GM19455 (cell line): ENCODE results near the gene CUZD1.

ENCODE experiments used
- ATAC-seq: cut with Tn5 transposase; IDR thresholded peaks from one replicate; pipeline ENCODE4 v1.9.1; 2021; ENCODE audit not compliant: unreplicated experiment

The CUZD1 gene

DNA sequence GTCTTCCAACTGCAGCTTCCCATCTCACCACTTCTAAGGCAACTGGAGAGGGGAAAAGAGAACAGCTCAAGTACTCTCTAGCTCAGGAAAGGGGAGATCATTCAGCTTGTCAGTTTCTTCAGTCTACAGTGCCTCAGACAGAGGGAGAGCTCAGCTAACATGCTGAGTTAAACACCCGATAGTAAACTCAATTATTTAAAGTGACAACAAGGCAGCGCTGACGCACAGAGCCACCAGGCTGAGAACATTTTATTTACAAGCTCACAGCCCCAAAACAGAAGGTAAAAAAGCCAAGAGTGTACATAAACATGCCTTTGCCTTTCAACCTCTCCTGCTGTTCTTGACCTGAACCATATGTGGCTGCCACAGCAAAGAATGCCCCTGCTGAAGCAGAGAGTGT, 10.1 kb upstream of the CUZD1 start:
- no peak for ATAC-seq

DNA sequence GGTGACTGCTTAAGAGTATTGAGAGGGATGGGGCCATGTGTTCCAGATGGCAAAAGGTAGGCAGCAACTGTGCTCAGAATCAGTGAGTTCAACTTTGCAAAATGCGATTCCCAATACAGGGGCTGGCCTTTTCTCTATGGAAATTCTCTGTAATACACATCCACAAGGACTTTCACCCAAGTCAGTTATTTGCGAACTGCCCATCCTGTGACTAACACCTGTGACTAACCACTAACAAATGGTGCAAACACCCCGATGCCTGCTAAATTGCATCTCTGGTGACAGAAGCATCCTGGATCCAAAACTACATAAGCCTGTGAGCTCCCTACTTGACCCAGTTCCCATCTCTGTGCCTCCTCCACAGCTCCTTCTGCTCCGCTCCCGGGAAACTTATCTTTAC, 9.0 kb upstream of the CUZD1 start:
- ATAC-seq = no peak

DNA sequence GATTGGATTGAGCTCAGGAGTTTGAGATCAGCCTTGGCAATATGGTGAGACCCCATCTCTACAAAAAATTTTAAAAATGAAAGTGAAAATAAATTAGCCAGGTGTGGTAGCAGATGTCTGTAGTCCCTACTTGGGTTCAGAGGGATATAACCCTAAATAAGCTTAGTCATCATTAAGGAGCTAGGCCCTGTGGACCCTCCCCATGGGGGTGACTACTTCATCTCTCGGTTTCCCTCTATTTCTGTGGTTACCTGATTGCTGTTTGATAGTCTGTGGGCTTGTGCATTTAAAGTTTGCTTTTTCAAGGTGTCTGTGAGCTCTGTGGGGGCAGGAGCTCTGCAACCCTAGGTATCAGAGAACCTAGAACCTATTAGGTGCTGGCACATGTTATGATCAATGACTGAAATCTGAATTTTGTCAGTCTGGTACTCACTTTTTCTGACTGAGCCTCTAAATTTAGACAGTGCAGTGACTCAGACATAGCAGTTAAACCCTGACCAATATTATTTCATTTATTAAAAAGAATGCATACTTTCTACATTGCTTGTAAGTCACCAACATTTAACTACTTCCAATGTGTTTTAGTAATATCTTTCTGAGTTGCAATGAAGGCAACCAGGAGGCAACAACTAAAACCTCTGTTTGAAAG, 8.1 kb upstream of the CUZD1 start:
- no peak for ATAC-seq

DNA sequence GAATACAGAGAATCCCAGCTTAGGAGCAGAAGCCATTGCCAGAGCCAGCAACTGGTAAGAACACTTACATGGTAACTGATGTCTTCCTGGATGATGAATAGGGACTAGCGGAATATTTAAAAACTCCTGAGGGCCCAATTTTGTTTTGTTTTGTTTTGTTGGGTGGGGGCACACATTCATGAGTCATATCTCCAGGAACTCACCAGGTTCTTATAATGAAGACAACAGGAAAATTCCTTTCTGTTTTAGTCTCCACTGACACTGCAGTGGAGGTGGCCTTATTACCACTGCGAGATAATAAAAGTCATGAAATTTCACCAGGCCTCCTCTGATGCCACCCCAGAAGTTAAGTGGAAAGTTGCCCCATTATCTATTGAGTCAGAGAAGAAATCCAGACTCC, 6.6 kb upstream of the CUZD1 start:
- ATAC-seq = no peak

DNA sequence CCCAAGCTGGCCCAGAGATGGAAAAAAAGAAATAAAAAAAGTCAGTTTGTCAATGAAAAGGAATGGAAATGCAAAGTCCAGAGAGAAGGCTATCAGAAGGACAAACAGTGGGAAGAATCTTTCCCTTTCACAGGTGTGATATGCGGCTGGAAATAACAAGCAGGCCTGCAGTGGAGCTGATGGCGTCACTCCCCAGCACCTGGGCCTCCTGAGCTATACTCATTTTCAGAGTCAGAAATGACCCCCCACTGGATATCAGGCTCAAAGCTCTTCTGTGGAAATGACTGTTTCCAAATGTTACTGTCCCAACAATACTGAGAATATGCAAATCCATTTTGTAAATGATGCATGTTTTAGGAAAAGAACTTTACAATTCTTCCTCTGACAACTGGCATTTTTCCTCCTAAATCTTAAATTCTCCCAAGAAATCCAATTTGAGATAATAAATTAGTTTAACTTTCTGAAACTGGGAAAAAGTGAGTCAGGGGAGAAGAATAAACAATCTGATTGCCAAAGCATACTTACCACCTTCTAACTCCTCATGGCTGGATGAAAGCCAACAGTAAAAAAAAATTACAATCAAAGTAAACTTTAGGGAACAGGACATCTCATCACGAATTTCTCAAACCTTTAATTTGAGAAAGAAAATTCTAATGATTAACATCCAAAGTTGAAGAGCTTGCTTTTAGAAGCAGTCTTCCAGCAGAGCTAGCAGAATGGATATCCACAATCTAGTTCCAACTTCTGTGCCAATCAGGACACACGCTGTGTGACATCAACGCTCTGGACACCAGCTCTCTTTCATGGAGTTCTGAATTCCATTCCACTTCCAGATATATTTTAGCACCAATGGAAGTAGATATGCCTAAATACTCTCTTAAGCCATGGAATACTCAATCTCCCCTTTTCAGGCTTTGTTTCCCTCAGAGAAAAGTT, 5.3 kb upstream of the CUZD1 start:
- ATAC-seq = no peak

DNA sequence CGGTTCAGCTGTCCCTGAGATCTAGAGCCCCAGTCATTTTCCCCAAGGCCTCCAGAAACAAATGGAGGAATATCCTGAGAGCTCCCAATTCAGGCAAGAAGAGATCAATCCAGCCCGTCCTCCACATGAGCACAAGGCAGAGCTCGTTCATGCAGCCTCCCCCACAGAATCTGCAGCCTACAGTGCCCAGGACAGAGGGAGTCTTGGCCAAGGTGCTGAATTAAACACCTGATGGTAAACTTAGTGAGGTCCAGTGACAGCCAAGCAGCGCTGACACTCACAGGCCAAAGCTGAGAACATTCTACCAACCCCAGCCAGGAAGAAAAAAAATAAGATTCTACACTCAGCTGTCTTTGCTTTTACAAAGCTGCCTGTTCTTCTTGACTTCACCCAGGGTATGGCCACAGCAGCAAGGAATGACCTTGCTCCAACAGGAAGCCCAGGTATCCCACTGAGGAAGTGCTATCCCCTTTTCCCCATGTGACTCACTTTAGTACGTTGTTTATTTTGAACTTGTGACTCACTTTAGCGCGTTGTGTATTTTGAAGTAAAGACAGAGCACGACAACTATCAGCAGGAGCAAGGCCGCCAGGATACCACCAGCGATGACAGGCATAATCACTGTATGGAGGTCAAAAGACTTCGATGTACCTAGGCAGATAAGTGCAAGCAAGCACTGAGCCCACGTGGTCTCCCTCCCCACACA, 4.4 kb upstream of the CUZD1 start:
- no peak for ATAC-seq

DNA sequence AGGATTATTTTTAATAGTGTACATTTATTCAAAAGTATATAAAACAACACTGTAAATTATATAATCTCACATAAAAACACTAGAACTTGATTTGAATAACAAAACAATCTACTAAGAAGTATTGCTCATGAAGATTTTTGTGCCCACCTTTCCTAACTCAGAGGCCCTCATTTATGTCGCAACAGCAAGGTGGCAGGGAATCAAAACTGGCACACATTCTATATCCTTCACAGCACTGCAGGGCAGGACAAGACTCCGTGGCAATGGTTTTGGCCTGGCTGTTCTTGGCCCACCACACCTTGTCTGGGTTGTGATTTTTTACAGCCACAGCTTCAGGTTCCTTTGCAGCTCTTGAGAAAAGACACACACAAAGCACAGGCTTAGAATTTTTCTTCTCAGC, 3.4 kb upstream of the CUZD1 start:
- ATAC-seq = no peak

DNA sequence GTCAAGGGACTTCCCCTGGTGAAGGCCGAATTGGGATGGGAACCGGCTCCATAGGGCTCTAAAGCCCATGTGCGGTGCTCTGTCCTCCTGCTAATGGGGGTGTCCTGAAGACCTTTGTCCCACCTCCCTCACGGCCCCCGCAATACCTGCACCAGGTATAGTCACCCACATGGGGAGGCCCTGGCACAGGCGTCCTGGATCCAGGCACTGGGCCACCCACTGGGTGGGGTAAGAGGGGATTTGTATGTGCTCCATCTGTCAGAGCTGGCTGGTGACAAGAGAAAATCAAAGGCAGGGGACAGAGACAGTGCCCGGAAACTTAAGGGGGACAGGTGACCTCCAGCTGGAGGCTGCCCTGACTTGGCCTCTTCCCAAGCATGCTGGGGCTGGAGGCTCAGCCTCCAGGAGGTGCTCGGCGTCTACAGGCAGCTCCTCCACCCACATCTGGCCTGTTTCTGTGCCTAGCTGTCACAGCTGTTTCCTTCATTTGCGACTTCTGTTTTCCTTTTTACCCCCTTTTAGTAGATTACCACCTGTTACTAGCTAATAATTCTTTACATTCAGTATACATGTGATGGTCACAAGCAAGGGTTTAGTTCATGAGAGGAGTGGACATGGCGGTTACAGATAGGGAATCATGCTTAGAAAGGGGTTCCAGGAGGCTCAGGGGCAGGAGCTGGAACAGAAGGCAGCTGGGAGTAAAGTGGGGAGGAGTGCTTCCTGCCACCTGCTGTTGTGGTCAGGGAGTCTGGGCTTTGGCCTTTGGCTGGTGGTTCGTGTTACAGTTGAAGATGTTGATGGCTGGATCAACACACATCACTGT, 2.3 kb upstream of the CUZD1 start:
- ATAC-seq = no peak

DNA sequence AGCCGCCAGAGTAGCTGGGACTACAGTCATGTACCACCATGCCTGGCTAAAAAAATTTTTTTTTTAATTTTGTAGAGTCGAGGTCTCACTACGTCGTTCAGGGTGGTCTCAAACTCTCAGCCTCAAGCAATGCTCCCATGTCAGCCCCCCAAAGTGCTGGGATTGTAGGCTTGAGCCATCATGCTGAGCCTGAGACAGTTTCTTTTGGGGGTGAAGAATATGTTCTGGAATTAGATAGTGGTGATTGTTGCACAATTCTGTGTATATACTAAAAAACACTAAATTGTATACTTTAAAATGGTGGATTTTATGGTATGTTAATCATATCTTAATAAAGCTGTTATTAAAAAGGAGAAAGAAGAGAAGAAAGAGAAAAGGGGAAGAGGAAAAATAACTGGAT, 1.5 kb downstream of the CUZD1 start:
- no peak for ATAC-seq

DNA sequence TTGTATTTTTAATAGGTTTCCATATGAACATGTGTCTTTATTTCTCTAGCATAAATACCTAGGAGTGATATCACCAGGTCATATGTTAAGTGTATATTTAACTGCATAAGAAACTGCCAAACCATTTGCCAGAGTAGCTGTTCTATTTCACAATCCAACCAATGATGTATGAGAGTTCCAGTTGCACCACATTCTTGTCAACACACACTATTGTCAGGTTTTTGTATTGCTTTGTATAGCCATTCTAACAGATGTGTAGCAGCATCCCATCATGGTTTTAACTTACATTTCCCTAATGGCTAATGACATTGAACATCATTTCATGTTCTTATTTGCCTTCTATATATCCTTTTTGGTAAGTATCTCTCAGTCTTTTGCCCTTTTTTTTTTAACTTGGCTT, 4.1 kb downstream of the CUZD1 start:
- no peak for ATAC-seq

DNA sequence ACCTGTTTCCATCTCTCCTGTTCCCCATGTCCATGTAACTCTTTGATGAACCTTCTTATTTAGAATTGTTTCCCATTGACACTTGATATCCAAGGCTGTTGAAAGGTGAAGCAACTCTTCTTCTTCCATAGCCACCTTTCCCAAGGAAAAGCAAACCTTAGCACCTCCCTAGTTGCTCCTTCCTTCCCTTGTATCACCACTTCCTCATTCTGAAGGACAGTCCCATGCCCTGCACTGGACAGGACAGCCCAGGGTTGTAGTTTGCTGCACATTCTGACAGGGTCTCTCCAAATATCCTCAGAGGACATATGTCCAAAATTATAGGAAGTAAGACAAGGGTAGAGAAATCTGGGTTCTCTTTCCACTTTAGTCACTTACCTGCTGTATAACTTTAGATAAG, 6.2 kb downstream of the CUZD1 start:
- ATAC-seq = no peak

DNA sequence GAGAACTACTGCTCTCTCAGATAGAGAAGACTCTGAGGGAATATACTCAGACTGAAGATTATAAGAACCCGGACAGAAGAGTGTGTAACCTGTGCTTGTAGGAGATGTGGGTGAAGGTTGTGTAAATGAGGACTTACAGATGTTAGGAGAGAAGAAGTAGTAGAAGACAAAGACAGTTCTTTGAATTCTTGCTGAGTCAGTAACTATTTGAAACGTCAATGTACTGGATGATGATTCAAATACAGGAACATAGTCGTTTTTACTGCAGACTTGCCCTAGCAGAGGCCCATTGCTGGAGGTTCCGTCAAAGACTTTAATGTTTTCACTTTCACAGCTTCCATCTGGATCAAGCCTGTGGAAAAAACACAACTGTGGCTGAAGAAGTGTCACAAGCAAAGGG, 6.8 kb downstream of the CUZD1 start:
- no peak for ATAC-seq

DNA sequence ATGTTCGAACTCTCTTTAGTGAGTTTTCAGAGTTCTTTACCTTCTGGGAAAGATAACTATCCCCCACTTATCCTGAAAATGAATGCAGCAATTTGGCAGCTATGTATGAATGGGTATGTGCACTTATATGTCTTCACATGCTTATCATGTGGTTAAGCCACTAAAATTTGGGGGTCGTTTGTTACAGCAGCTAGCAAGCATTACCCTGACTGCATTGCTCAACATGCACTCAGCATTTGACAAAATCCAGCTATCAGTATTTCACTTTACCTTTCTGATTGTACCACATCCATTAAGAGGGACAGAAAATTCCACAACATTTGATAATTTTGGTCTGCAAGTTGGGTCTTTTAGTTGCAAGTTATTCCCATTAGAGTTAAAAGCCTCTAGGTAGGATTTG, 9.7 kb downstream of the CUZD1 start:
- no peak for ATAC-seq

DNA sequence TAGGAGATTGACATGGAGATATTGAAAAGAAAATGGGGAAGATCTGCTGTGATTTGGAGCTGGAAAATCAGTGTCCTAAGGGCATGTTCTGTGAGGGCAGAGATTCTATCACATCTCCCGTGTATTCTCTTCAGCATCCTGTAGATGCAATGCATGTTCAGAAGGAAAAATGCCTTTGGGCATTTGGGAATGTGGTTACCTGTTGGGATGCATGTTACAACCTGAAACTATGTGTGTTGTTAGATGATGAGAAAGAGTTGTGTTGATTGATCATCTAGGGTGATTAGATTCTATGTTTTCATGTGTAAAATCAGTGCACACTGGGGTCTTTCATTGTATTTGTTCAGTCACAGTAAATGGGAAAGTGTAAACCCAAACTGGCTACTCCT, 14.7 kb downstream of the CUZD1 start:
- no peak for ATAC-seq

DNA sequence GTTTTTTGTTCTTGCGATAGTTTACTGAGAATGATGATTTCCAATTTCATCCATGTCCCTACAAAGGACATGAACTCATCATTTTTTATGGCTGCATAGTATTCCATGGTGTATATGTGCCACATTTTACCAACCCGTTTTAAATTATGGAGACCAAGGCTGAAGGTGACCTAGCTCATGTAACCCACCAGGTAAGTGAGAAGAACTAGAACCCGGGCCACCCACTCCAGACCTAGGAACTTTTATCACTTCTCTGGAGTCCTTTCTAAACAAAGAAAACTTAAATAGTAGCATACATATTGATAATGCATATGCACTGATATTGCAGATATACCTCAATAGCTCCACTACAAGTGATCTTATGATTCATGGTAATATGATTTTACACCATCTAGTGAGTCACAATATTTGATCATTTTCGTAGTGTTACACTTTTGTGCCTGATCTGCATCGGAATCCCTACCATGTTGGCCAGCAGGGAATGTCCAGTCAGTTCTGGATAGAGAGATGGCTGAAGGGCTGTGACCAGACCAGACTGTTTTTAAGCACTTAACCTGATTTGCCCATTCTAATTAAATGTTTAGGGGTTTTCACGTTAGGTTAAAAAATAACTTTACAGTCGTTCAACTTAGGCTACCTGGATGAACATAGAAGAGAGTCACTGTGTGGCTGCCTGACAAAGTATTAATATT, 15.2 kb downstream of the CUZD1 start:
- ATAC-seq = no peak

DNA sequence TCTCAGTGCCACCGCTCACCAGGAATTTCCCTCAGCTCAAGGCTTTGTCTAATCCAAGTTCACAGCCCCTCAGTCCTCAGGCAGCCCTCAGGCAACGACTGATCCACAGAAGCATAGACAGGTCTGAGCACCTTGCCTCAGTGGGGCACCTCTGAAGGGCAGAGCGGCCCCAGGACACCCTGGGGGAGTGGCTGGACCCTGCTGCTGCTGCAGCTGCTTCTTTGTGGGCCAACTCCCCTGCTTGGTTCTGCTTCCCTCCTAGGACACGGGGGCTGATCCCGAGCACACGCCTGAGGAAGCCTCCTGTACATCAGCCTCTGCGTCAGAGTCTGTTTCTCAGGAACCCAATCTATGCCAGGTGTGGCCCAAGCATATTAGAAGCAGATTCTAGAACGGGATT, 16.2 kb downstream of the CUZD1 start:
- no peak for ATAC-seq

DNA sequence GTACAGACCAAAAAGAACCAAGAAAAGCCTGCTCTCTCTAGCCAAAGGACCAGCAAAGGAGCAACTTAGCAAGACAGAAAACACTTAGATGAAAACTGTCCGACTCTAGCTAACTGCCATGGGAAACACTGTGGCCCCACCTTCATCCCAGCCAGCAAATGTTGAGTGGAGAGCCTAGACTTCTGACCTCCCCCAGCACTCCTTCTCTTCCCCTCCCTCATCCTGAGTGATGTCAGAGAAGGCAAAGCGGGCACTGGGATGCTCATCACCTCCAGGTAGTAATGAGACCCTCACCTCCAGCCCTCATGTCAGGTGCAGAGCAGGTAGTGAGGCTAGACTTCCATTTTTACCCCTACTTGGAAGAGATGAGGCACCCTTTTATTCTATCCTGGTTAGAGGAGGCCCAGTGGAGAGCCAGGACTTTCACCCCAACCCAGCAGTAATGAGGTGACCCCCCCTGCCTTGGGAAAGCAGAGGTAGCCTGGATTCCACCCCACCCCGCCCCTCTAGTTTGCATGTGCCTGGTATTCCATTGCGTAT, 16.9 kb downstream of the CUZD1 start:
- ATAC-seq = no peak

DNA sequence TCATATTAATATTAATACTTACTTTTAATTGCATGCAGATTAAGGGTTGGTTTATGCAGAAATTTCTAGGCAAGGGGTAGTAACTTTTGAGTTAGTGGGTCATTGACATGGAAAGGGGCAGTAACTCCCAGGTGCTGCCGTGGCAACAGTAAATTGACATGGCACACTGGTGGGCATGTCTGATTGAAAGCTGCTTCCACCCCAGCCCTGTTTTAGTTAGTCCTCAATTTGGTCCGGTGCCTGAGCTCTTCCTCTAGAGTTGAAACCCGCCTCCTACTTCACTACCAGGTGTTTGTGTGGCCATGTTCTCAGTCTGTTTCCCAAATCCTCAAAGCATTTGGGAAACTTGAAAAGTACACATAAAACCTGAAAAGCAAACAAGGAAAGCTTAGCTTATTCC, 18.4 kb downstream of the CUZD1 start:
- ATAC-seq = no peak

DNA sequence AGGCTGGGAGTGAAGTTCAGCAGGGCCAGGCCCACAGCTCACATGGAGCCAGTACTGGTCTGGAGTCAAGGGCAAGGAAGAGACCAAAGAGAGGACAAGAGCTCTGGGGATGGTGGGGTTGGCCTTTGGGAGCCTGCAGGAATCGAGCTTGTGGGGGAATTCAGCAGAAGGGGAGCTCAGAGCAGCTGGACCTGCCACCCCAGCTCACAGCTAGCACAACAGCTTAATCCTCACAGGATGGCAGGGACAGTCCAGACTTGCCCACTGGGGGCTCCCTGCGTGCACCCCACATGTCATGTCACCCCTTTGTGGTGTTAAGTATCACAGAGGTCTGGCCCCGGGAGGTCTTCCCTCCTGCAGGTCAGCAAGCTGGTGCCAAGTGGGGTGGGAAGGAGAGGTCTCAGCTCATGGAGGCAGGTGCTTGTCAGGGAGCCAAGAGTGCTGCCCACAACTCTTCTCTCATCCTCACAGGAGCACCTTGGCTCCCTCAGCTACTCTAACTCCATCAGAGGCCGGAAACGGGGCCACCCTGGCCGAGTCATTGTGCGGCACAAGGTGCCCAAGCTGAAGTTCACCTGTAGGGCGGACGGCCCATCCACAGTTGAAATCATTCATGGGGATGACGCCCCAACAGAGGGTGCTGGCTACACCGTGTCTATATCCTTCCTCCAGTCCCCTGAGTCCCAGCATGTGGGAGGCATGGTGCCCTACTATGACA, 22.5 kb downstream of the CUZD1 start:
- ATAC-seq = no peak

DNA sequence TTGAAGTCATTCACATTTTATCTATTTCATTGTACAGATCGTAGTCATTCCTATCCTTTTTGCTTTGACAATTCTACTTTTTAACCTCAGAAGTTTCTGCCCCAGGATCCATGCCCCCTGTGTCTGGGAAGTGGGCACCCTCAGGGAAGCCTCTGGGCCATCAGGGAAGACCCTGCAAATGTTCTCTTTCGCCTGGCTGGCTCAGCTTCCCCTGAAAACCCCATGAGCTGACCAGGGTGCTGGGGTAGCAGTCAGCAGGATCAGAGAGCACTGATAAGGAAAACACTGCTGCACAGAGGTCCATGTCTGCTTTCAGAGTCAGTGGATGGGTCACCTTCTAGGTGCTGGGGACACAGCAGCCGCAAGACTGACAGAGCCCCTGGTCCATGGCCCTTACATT, 23.8 kb downstream of the CUZD1 start:
- no peak for ATAC-seq
